ENCODE data around the gene RNF223.
A peak's percentile ranks its signal among the peaks of the same experiment; 100 is the strongest.

Gene RNF223

DNA sequence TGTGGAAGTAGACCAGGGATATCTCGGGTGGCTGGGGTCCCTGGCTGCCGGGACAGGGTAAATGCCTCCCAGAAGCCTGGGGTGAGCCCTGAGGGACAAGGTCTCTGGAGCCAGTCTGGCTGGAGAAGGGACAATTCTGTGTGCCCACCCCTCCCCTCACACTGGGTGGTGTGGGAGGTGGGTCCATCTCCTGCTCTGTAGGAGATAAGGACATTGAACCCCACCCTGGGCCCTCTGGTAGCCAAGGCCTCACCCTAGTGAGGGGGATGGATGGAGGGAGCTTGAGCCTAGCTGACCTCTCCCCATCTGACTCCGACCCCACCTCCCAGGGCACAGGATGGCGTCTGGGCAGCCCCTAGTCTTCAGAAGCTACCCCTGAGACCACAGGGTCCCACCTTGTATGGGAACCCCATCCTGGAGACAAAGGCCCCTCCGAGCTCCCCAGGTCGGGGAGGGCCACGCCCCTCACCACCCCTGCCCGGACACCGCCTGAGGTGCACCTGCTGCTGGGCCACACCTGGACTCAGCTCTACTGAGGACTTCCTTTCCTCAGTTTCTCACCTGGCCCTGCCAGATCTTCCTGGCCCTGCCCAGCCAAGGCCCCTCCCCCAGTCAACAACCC lies 49.8 kb downstream of the RNF223 start:
- no peak for DNase-seq

DNA sequence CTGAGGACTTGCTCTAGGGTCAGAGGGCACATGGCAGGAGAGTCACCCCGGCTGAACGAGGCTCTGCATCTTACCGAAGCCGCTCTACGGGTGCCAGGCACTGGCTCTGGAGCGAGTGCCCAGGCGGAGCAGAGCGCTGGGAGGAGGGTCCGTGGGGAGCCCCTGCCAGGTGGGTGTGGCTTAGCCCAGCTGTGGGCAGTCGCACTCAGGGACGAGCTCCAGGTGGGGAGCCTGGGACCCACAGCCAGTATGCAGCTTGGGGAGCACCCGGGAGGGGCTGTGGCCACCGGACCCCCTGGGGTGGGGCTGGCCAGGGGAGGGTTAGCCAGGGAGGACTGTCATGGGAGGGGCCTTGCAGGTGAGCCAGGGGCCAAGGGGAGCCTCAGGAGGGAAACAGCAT lies 50.4 kb downstream of the RNF223 start:
- DNase-seq, result no peak

DNA sequence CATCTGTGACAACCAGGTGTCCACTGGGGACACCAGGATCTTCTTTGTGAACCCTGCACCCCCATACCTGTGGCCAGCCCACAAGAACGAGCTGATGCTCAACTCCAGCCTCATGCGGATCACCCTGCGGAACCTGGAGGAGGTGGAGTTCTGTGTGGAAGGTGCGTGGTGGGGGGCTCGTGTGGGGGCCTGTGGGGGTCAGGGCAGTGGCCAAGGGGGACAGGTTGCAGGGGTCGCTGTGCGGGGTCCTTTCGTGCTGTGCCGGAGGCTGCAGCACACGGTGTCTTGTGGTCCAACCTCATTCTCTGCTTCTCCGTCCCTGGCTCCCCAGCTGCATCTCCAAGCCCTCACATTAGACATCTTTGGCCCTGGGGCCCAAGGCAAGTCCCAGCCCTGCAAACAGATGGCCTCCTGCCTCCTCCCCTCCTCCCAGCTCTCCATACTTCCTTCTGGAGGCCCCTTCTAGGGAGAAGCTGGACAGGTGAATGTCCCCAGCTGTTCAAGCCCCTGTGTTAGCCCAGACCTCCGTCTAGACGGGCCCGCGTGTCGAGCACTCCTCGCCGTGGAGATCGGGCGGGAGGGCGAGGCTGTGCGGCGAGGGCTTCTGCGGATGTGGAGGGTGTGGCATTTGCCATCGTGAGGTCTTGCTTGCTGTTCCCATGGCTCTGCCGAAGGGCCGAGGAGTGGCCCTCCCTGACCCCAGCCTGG lies 51.6 kb downstream of the RNF223 start:
- DNase-seq, result no peak

DNA sequence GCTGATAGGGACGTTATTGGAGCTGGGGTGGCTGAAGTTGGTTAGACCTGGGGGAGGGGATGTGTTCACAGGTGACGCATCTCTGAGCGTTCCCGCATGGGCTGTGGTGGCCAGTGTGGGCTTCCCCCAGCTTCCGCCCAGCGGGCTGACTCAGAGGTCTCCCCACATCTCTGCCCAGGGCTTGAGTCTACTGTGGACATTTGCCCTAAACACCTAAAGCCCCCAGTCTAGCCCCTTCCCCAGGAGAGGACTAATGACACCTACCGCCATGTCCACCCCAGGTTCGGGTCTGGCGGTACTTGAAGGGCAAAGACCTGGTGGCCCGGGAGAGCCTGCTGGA lies 52.2 kb downstream of the RNF223 start:
- DNase-seq, result no peak

DNA sequence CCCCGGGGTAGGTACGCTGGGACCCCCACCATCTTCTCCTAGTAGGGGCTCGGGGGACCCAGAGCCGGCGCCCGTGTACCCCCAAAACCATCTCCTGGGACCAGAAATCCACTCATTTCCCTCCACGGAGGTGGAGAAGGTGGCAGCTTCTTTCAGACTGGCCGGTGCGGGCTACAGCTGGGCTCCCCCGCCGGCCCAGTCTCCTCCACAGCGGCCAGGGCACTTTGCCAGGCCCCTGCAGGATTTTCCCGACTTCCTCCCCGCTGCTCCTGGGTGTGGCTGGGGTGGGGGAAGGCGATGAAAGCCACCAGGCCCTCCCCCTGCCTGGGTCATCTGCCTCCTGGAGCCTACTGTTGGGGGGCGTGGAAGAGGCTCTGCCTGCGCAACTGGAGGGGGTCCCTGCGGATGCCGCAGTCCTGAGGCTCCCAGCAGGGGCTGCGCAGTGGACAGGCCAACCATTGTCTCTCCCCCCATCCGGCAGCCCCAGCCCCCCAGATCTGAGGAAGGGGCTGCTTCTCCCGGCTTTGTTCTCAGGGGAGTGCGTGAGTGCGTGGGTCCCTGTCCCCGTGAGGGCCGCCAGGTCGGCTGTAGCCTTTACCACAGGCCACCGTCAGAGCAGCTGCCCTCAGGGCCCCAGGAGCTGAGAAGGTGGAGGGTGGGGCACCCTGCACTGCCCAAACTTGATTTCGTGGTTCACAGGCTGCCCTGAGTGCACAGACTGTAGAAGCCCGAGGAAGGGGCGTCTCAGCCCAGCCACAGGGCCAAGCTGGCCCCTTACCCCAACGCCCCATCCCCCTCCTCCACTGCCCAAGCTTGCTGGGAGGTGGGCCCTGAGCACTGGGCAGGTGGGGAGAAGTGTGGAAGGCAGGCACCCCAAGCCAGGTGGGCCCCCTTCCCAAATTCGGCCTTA lies 52.8 kb downstream of the RNF223 start:
- peak in 1 of 6 experiments; percentile 25 for DNase-seq

Data from stimulated activated naive CD4-positive, alpha-beta T cell (primary cell).